Naive B cell (primary cell): ENCODE data around the gene GALNT4. TPM values are rescaled to one million over a fixed set of nuclear protein-coding genes. Genes with fewer than 3 reads are reported as not detected.

ENCODE experiments used
- ATAC-seq, 2 donors: fragments of 150-1000 bp; cut with Tn5 transposase; 2 replicates each; pipeline ENCODE4 v1.10.0; 2021; ENCODE audit warnings: low read depth in 2 of 2, mild to moderate bottlenecking in 2 of 2, moderate library complexity in 2 of 2
- DNase-seq: peaks from one replicate; pipeline ENCODE4 v3.0.0; 2022
- H3K27ac Mint-ChIP-seq, 6 donors: one replicate each; pipeline ENCODE4 v1.8.0; 2020 to 2022; ENCODE audit warnings: mild to moderate bottlenecking in 6 of 6, mixed read lengths in 6 of 6, moderate library complexity in 5 of 6, inconsistent platforms in 2 of 6
- H3K27me3 Mint-ChIP-seq, 3 donors: one replicate each; pipeline ENCODE4 v1.8.0; 2021 to 2022; ENCODE audit warnings: mixed read lengths in 3 of 3, mild to moderate bottlenecking in 1 of 3
- H3K36me3 Mint-ChIP-seq, 2 donors: one replicate each; pipeline ENCODE4 v1.8.0; 2020 to 2022; ENCODE audit warnings: mixed read lengths in 2 of 2, inconsistent platforms in 1 of 2, mild to moderate bottlenecking in 1 of 2
- H3K4me1 Mint-ChIP-seq, 3 donors: one replicate each; pipeline ENCODE4 v1.8.0; 2020 to 2022; ENCODE audit warnings: mixed read lengths in 3 of 3, inconsistent platforms in 1 of 3, mild to moderate bottlenecking in 1 of 3, moderate library complexity in 1 of 3
- H3K4me3 Mint-ChIP-seq, 8 donors: one replicate each; pipeline ENCODE4 v1.8.0; 2020 to 2022; ENCODE audit warnings: mild to moderate bottlenecking in 8 of 8, mixed read lengths in 8 of 8, moderate library complexity in 8 of 8, inconsistent platforms in 2 of 8
- H3K9me3 Mint-ChIP-seq, 7 donors: one replicate each; pipeline ENCODE4 v1.8.0; 2020 to 2022; ENCODE audit warnings: mixed read lengths in 7 of 7, mild to moderate bottlenecking in 5 of 7, inconsistent platforms in 2 of 7, moderate library complexity in 1 of 7
- polyA plus RNA-seq, 6 donors: library from polyadenylated mRNA; unstranded; fragments of 300-500 nt; fragmentation: Illumina TruSeq; gene quantifications; one replicate each; pipeline ENCODE4 v1.2.3, GENCODE V29; 2021; ENCODE audit warnings: low read depth in 6 of 6

Gene GALNT4
- polyA plus RNA-seq = 1 to 10 TPM in 5 of 6 donors, not detected in 1; 2.7 to 8.1 (median 6.6) TPM

DNA sequence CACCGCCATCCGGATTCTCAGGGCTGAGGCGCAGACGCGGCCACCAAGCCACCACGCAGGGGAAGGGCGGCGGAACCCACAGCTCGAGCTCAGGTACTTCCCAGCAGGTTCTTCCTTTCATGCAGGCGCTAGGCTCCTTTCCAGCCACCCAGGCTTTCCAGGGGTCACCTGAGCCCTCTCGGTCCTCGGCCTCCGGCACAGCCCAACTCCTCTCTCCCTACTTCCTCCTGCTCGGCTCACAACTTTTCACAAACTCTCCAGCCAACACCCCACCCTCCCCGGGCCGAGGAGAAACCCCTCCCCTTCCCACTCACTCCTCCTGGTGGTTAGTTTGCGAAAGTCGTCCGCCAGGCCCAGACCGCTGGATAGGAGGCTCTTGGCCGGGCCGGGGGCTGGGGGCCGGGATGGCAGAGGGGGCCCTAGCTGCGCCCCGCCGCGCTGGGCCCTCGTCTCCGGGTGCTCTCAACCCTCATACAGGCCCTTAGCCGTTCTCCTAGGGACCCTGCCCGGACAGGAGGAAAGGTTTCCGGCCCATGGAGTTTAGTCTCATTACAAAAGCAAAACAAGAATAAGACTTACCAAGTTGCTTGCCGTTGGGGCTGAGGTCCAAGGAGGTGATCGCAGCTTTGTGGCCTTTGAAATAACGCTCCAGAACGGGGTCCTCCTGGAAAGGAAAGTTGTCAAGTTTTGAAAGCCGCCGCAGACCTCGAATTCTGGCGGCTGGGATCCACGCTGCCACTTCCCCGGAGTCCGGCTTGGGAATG is at the start of gene GALNT4:
GALNT4 (minus strand) TSS at position 256 of the 764 bp plus-strand sequence; CDS start at position 9, 247 bp downstream.
- H3K9me3 Mint-ChIP-seq = no peaks in the 10 kb centered on the region
- H3K36me3 Mint-ChIP-seq = peaks cover 8% of the 10 kb centered on the region in 2 donors
- peak; percentile 87 for DNase-seq
- H3K4me1 Mint-ChIP-seq = peaks cover 38 to 56% (median 43%) of the 10 kb centered on the region in 3 donors
- no peaks in the 10 kb centered on the region for H3K27me3 Mint-ChIP-seq
- peak within 1 kb of the TSS; percentile 93 to 99 (median 99) for H3K4me3 Mint-ChIP-seq
- peak; percentile 71 to 74 for ATAC-seq
- peak within 1 kb of the TSS; percentile 91 to 98 (median 94) for H3K27ac Mint-ChIP-seq

DNA sequence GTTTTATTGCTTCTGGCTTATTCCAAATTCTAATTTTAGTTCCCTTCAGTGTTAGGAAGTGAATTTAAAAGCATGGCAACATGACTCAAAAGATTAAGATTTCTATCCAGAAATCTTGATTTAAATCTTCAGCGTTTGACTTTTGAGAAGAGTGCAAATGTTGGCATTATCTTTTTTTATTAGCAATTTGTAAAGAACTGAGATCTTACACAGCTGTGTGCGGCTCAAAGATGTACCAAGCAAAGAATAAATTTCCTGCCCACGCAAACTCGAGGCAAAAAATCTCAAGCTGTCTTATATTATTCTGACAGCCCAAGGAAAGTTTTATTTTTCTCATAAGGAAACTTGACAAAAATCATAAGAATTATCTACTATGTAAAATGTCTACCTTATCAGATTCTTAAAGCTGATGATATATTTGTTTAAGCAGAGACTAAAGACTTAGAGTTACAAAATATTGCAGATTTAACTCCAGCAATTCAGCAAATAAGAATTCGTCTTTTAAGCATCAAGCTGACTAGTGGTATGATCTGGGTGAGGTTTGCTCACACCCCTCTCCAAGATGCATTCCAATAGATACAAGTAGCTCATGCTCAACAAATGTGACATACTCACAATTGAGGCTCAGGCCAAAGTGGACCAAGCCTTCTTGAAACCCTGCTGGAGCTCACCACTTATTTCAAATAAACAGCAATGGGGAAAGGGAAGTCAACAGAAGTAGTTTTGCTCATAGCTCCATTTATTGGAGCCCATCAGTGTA is 48.6 kb upstream of the GALNT4 start:
- peaks cover 5 to 15% (median 6%) of the 10 kb centered on the region in 3 donors for H3K4me1 Mint-ChIP-seq
- no peak overlapping the region for H3K4me3 Mint-ChIP-seq
- ATAC-seq (no peak), DNase-seq (no peak)
- no peak overlapping the region for H3K27ac Mint-ChIP-seq
- H3K9me3 Mint-ChIP-seq = no peaks in the 10 kb centered on the region
- H3K36me3 Mint-ChIP-seq = peaks cover 0 to 4% of the 10 kb centered on the region in 2 donors
- H3K27me3 Mint-ChIP-seq = no peaks in the 10 kb centered on the region

DNA sequence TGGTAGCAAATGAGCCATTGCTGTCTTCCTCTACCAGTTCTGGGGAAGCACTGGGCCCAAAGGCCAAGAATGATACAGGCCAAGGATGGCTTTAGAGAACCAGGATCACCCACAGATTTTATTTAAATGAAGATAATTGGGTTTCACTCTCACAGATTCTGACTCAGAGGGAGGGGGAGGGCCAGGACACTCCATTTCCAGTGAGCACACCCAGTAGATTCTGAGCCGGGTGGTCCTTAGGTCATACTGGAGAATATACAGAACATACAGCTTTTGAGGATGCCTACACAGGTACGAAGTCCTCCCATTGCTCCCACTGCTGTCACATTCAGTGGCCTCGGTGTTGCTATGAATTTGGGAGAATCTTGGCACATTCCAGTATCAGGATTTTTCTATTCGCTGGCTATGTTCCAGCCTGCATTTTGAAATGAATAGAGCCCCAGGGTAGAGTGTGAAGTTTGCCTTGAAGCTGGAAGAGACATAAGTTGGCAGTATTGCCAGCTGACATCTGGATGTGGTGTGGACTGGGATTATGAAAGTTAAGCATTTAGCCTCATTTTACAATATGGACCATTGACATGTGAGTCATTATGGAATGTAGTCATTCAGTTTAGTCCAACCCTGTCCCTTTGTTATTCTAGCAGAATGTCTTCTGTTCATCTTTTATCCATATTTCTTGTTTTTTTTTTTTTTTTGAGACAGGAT is 47.0 kb upstream of the GALNT4 start:
- Mint-ChIP-seq H3K27ac (peak overlapping the region in 2 of 6 donors; percentile 26 to 80), H3K9me3 (no peaks in the 10 kb centered on the region), H3K36me3 (peaks cover 0 to 4% of the 10 kb centered on the region in 2 donors), H3K4me3 (no peak overlapping the region), H3K4me1 (peaks cover under 1 to 11% (median 1%) of the 10 kb centered on the region in 3 donors), H3K27me3 (no peaks in the 10 kb centered on the region)
- no peak for DNase-seq
- ATAC-seq = no peak

DNA sequence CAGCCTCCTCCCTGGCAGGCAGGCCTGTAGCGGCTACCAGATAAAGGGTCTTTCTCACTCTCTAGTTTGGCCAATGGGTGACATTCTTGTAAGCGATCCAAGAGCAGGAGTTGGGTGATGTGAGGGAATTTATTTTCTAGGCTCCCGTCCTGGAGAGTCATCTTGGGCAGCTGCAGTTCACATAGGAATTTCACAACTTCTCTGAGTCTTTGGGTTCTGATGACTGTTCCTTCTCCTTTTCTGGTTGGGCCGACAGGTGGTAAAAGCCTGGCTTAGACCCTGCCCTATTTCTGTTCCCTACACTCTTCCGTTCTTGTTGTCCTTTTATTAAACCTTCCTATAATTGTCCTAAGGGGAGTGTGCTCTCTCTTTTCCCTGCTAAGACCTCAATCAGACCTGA is 43.9 kb upstream of the GALNT4 start:
- DNase-seq (no peak), ATAC-seq (no peak)
- Mint-ChIP-seq H3K4me1 (no peaks in the 10 kb centered on the region), H3K36me3 (peaks cover 0 to 4% of the 10 kb centered on the region in 2 donors), H3K9me3 (no peaks in the 10 kb centered on the region), H3K4me3 (no peak overlapping the region), H3K27me3 (no peaks in the 10 kb centered on the region), H3K27ac (peak overlapping the region in 1 of 6 donors; percentile 16)

GRCh38 chr12:89567691-89568239 is 43.2 kb upstream of the GALNT4 start:
- no peak for DNase-seq
- H3K36me3 Mint-ChIP-seq = peaks cover 0 to 4% of the 10 kb centered on the region in 2 donors
- H3K9me3 Mint-ChIP-seq = no peaks in the 10 kb centered on the region
- H3K4me3 Mint-ChIP-seq = no peak overlapping the region
- ATAC-seq = no peak
- no peaks in the 10 kb centered on the region for H3K27me3 Mint-ChIP-seq
- no peaks in the 10 kb centered on the region for H3K4me1 Mint-ChIP-seq
- H3K27ac Mint-ChIP-seq = no peak overlapping the region

DNA sequence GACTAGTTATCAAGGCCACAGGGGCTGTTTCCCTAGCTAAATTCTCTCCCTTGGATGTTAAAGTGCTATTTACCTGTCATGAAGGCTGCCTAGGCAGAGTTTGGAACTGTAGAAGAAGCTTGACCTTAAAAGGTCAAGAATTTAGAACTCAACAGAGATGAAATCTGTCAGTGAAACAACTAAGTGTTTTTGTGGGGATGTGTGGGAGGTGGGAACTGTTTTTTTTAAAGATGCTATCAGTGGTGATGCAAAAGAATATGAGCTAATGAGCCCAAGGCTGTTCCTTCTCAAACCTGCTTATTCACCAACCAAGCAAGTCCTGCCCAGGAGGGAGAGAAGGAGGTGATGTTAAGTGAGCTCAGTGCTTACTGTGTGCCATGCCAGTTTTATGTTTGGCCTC is 42.0 kb upstream of the GALNT4 start:
- Mint-ChIP-seq H3K27me3 (no peaks in the 10 kb centered on the region), H3K9me3 (no peaks in the 10 kb centered on the region), H3K4me1 (no peaks in the 10 kb centered on the region), H3K4me3 (no peak overlapping the region), H3K36me3 (peaks cover 0 to 4% of the 10 kb centered on the region in 2 donors), H3K27ac (no peak overlapping the region)
- DNase-seq (no peak), ATAC-seq (no peak)

GRCh38 chr12:89565002-89565401 is 40.4 kb upstream of the GALNT4 start:
- Mint-ChIP-seq H3K27me3 (no peaks in the 10 kb centered on the region), H3K36me3 (peaks cover 0 to 4% of the 10 kb centered on the region in 2 donors), H3K27ac (no peak overlapping the region), H3K9me3 (no peaks in the 10 kb centered on the region), H3K4me1 (no peaks in the 10 kb centered on the region), H3K4me3 (no peak overlapping the region)
- DNase-seq (no peak), ATAC-seq (no peak)

- Mint-ChIP-seq H3K9me3 (peaks cover 0 to 2% (median 0%) of the 10 kb centered on the region in 7 donors), H3K36me3 (no peaks in the 10 kb centered on the region), H3K27me3 (no peaks in the 10 kb centered on the region), H3K27ac (no peak overlapping the region), H3K4me3 (no peak overlapping the region), H3K4me1 (no peaks in the 10 kb centered on the region)
- ATAC-seq (no peak), DNase-seq (no peak)
Measured at GRCh38 chr12:89559753-89560152, 35.2 kb upstream of the GALNT4 start.

- ATAC-seq = no peak
- Mint-ChIP-seq H3K4me3 (no peak overlapping the region), H3K27ac (no peak overlapping the region), H3K27me3 (no peaks in the 10 kb centered on the region), H3K4me1 (no peaks in the 10 kb centered on the region), H3K36me3 (peaks cover 0 to 6% of the 10 kb centered on the region in 2 donors), H3K9me3 (peaks cover 0 to 8% (median 4%) of the 10 kb centered on the region in 7 donors)
- no peak for DNase-seq
Measured at GRCh38 chr12:89556976-89557375, 32.4 kb upstream of the GALNT4 start.

DNA sequence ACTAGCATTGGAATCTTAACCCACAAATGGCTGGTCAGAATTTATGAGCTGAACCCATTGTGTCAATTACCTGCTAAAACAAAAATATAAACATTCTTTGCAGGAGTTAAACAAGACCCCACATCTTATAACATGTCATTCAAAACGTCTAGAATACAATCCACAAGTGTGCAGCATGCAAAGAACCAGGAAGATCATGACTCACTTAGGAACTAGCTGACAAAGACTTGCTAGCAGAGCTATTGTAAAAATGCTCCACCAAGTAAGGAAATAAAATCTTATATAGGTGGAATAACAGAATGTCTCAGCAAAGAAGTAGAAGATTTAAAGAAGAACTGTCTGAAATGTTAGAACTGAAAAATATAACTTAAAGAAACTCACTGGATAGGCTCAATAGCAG is 27.8 kb upstream of the GALNT4 start:
- DNase-seq (no peak), ATAC-seq (no peak)
- H3K27ac Mint-ChIP-seq = no peak overlapping the region
- H3K4me1 Mint-ChIP-seq = no peaks in the 10 kb centered on the region
- peaks cover 0 to 12% (median 4%) of the 10 kb centered on the region in 7 donors for H3K9me3 Mint-ChIP-seq
- H3K27me3 Mint-ChIP-seq = no peaks in the 10 kb centered on the region
- no peak overlapping the region for H3K4me3 Mint-ChIP-seq
- peaks cover 0 to 7% of the 10 kb centered on the region in 2 donors for H3K36me3 Mint-ChIP-seq

DNA sequence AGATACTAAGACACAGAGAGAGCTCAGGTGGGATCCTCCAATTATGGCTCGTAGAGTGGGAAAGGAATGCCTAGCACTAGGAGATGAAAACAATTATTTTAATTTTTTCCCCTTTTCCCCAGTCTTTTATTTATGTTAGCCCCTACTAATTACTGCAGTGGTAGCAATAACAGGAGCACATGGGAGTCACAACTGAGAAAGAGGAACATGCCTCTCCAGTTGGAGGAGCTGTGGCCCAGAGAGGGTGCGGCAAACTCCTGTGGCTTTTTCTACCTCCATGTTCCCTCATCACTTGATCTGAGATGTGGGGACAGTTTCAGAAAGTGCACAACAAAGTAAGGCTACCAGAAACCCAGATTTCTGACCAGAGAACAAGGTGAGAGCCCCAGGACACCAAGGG is 27.2 kb upstream of the GALNT4 start:
- H3K36me3 Mint-ChIP-seq = peaks cover 0 to 7% of the 10 kb centered on the region in 2 donors
- no peaks in the 10 kb centered on the region for H3K27me3 Mint-ChIP-seq
- peaks cover 0 to 12% (median 4%) of the 10 kb centered on the region in 7 donors for H3K9me3 Mint-ChIP-seq
- no peak for ATAC-seq
- peak overlapping the region in 1 of 6 donors; percentile 70 for H3K27ac Mint-ChIP-seq
- H3K4me1 Mint-ChIP-seq = no peaks in the 10 kb centered on the region
- no peak for DNase-seq
- no peak overlapping the region for H3K4me3 Mint-ChIP-seq

GRCh38 chr12:89547101-89547500 is 22.5 kb upstream of the GALNT4 start:
- peaks cover 11 to 18% (median 14%) of the 10 kb centered on the region in 3 donors for H3K4me1 Mint-ChIP-seq
- ATAC-seq (no peak), DNase-seq (no peak)
- no peaks in the 10 kb centered on the region for H3K27me3 Mint-ChIP-seq
- H3K27ac Mint-ChIP-seq = no peak overlapping the region
- H3K36me3 Mint-ChIP-seq = peaks cover 0 to 2% of the 10 kb centered on the region in 2 donors
- peaks cover 0 to 5% (median 0%) of the 10 kb centered on the region in 7 donors for H3K9me3 Mint-ChIP-seq
- H3K4me3 Mint-ChIP-seq = no peak overlapping the region

DNA sequence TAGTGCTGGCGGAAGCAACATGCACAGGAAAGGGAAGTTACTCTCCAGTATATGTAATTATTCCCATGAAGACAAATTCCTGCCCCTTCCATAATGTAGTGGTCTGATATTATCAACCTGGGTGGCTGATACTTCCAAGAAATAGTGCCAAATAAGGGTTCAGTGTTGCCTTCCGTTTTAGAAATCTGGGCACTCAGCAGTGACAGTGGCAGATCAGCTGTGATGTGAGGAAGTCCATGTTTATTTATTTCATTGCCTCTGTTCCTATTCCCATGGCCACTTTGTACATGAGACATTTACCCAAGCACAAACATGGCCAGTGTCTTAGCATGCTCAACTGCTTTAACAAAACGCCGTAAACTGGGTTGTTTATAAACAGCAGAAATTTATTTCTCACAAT is 21.6 kb upstream of the GALNT4 start:
- no peak for DNase-seq
- Mint-ChIP-seq H3K9me3 (no peaks in the 10 kb centered on the region), H3K4me3 (no peak overlapping the region), H3K27me3 (no peaks in the 10 kb centered on the region), H3K36me3 (no peaks in the 10 kb centered on the region), H3K4me1 (peaks cover 12 to 18% (median 16%) of the 10 kb centered on the region in 3 donors), H3K27ac (peak overlapping the region in 1 of 6 donors; percentile 63)
- ATAC-seq = no peak
